ENCODE measurements around the gene SLC28A1. TPM values are rescaled to one million over a fixed set of nuclear protein-coding genes. Genes with fewer than 3 reads are reported as not detected.

The SLC28A1 gene
- polyA plus RNA-seq, 1 donor (not counting 4 experiments of a cell fraction or from before 2014, with no cell fraction given), result not detected

GRCh38 chr15:84909029-84909428 is 24.6 kb downstream of the SLC28A1 start:
- Histone ChIP-seq H3K9me3 (ENCODE audit: control insufficient read depth, low read depth, low read length) (no peaks in the 10 kb centered on the region), H3K4me1 (ENCODE audit: control insufficient read depth, extremely low read depth, insufficient read depth, low read length) (peaks cover 18% of the 10 kb centered on the region), H3K79me2 (ENCODE audit: control insufficient read depth, insufficient read depth, low read length) (no peaks in the 10 kb centered on the region), H3K4me3 (ENCODE audit: control insufficient read depth in 2 of 3, extremely low read depth in 1 of 3, insufficient read depth in 2 of 3, low read depth in 1 of 3, low read length in 3 of 3) (no peak overlapping the region), H3K9me1 (ENCODE audit: control insufficient read depth, extremely low read depth, insufficient read depth, low read length) (no peaks in the 10 kb centered on the region), H3K9ac (ENCODE audit: control insufficient read depth, extremely low read depth, insufficient read depth, low read length) (no peak overlapping the region), H3K36me3 (ENCODE audit: control insufficient read depth in 2 of 2, extremely low read depth in 1 of 2, insufficient read depth in 2 of 2, low read length in 2 of 2) (no peaks in the 10 kb centered on the region), H3K4me2 (ENCODE audit: control insufficient read depth, extremely low read depth, insufficient read depth, low read depth, low read length) (no peak overlapping the region), H3K27me3 (ENCODE audit: control insufficient read depth, extremely low read depth, insufficient read depth, low read length) (no peaks in the 10 kb centered on the region), H3K27ac (ENCODE audit: control insufficient read depth, insufficient read depth, low read length) (no peak overlapping the region), H2AFZ (ENCODE audit: control insufficient read depth, low read length) (no peak overlapping the region), H4K20me1 (ENCODE audit: control insufficient read depth, extremely low read depth, insufficient read depth, low read length) (no peaks in the 10 kb centered on the region)
- DNase-seq (ENCODE audit: low read depth, low spot score) (no peak), FAIRE-seq (no peak)
- TF ChIP-seq EZH2 (IDR thresholded peaks at IDR 0.05; ENCODE audit: low read length) (no peak), CTCF (optimal IDR thresholded peaks at IDR 0.05 in 1 of 3, IDR thresholded peaks at IDR 0.05 in 1 of 3, conservative IDR thresholded peaks at IDR 0.05 in 1 of 3; ENCODE audit: extremely low read depth in 1 of 3, insufficient read depth in 2 of 3, low read length in 3 of 3) (no peak)
- dilution Hi-C loops (cut with MboI; ENCODE audit: extremely low pct_ligation_motif_present, low sequenced_read_pairs), result no loop called here

DNA sequence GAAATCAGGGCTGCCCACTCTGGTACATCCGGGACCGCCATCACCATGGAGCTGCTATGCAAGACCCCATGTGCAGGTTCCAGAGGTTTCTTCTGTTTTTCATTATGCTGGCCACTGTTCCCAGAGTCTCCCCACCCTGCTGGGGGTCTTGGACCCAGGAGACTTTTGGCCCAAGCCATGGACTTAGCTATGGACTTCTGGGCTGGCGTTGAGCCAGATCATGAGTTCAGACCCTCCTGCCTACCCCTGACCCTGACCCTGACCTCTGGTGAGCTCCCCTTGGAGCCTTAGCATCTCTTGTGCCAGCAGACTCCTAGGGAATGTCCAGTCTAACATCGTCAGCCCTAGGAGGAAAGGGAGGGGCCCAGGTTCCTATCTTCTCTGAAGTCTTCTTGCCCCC is 25.3 kb downstream of the SLC28A1 start:
- Histone ChIP-seq H3K4me1 (ENCODE audit: control insufficient read depth, extremely low read depth, insufficient read depth, low read length) (peaks cover 23% of the 10 kb centered on the region), H3K4me2 (ENCODE audit: control insufficient read depth, extremely low read depth, insufficient read depth, low read depth, low read length) (no peak overlapping the region), H3K9me1 (ENCODE audit: control insufficient read depth, extremely low read depth, insufficient read depth, low read length) (no peaks in the 10 kb centered on the region), H3K79me2 (ENCODE audit: control insufficient read depth, insufficient read depth, low read length) (no peaks in the 10 kb centered on the region), H3K36me3 (ENCODE audit: control insufficient read depth in 2 of 2, extremely low read depth in 1 of 2, insufficient read depth in 2 of 2, low read length in 2 of 2) (no peaks in the 10 kb centered on the region), H3K4me3 (ENCODE audit: control insufficient read depth in 2 of 3, extremely low read depth in 1 of 3, insufficient read depth in 2 of 3, low read depth in 1 of 3, low read length in 3 of 3) (no peak overlapping the region), H3K9ac (ENCODE audit: control insufficient read depth, extremely low read depth, insufficient read depth, low read length) (no peak overlapping the region), H3K27me3 (ENCODE audit: control insufficient read depth, extremely low read depth, insufficient read depth, low read length) (no peaks in the 10 kb centered on the region), H3K27ac (ENCODE audit: control insufficient read depth, insufficient read depth, low read length) (no peak overlapping the region), H2AFZ (ENCODE audit: control insufficient read depth, low read length) (no peak overlapping the region), H4K20me1 (ENCODE audit: control insufficient read depth, extremely low read depth, insufficient read depth, low read length) (no peaks in the 10 kb centered on the region), H3K9me3 (ENCODE audit: control insufficient read depth, low read depth, low read length) (no peaks in the 10 kb centered on the region)
- dilution Hi-C loops (cut with MboI; ENCODE audit: extremely low pct_ligation_motif_present, low sequenced_read_pairs), result no loop called here
- FAIRE-seq, result no peak
- DNase-seq (ENCODE audit: low read depth, low spot score), result no peak
- no peak for TF ChIP-seq EZH2 (IDR thresholded peaks at IDR 0.05; ENCODE audit: low read length)
- TF ChIP-seq CTCF (optimal IDR thresholded peaks at IDR 0.05 in 1 of 3, IDR thresholded peaks at IDR 0.05 in 1 of 3, conservative IDR thresholded peaks at IDR 0.05 in 1 of 3; ENCODE audit: extremely low read depth in 1 of 3, insufficient read depth in 2 of 3, low read length in 3 of 3), result no peak

Measured in keratinocyte (primary cell).